GM18507 (cell line): Measurements from ENCODE around the gene IGF2BP2.
"Not testable (repeated sequence)": the region's sequence is repeated elsewhere in the genome, so short reads cannot be mapped to it uniquely, and the experiment has no call there.

Source experiments
- DNase-seq: peaks from one replicate; pipeline ENCODE4 v3.0.0; 2011; ENCODE audit warnings: low read depth; ENCODE audit not compliant: insufficient read length; ENCODE audit errors: extremely low spot score
- FAIRE-seq: peaks from 2 replicates; lab custom pipeline; 2011; peaks lifted over from hg19 to GRCh38; lab: Jason Lieb, UNC

Gene IGF2BP2

GRCh38 chr3:185842241-185842640 lies 17.4 kb upstream of the IGF2BP2 start:
- no peak for DNase-seq
- no peak for FAIRE-seq

DNA sequence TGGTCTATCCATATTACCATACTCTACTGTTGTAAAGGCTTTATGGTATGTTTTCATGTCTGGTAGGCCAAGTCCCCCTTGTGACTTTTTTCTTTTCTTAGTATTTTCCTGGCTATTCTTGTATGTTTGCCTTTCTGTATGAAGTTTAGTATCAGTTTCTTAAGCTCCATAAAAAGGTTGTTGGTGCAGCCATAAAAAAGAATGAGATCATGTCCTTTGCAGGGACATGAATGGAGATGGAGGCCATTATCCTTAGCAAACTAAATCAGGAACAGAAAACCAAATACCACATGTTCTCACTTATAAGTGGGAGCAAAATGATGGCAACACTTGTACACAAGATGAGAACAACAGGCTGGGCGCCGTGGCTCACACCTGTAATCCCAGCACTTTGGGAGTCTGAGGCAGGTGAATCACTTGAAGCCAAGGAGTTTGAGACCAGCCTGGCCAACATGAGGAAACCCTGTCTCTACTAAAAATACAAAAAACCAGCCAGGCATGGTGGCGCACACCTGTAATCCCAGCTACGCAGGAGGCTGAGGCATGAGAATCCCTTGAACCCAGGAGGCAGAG lies 13.7 kb upstream of the IGF2BP2 start:
- DNase-seq, FAIRE-seq: not testable (repeated sequence)

- FAIRE-seq (no peak), DNase-seq (no peak)
These were observed 12.6 kb upstream of the IGF2BP2 start for GRCh38 chr3:185837414-185837813.

GRCh38 chr3:185831990-185832389 lies 7.1 kb upstream of the IGF2BP2 start:
- DNase-seq: no peak
- FAIRE-seq: no peak

GRCh38 chr3:185831195-185831594 lies 6.4 kb upstream of the IGF2BP2 start:
- DNase-seq: no peak
- no peak for FAIRE-seq

GRCh38 chr3:185830018-185830797 lies 5.4 kb upstream of the IGF2BP2 start:
- FAIRE-seq (no peak), DNase-seq (no peak)

DNA sequence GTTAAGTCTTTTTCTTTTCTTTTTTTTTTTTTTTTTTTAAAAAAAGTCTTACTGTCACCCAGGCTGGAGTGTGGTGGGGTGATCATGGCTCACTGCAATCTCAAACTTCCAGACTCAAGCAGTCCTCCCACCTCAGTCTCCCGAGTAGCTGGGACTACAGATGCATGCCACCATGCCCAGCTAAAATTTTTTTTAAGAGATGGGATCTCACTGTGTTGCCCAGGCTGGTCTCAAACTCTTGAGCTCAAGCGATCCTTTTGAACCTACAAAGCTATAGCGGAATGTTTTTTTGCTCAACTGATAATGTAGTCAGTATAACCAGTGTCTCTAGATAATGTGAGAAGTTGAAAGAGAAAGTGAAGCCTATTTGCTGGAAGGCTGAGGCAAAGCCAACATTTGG lies 3.9 kb upstream of the IGF2BP2 start:
- no peak for FAIRE-seq
- no peak for DNase-seq

DNA sequence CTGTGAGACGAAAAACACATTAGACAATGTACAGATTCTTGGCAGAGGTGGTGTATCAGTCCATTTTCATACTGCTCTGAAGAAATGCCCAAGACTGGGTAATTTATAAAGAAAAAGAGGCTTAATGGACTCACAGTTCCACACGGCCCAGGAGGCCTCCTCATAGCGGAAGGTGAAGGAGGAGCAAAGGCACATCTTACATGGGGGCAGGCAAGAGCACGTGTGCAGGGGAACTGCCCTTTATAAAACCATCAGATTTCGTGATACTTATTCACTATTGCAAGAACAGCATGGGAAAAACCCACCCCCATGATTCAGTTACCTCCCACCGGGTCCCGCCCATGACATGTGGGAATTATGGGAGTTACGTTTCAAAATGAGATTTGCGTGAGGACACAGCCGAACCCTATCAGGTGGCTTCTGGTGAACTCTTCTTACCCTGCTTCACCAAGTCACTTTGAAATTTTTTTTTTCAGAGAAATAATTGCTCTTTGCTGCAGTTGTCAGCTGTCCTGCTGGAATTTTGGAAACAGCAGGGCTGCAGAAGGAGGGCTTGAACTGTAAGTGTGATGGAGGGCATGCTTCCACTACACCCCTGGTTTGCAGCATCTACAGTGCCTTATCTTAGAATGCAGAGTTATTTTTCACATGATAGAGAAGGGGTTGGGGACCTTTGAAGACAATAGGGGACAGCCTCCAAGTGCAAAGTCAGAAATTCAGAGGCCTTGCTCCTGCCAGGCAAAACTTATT lies 2.9 kb upstream of the IGF2BP2 start:
- no peak for DNase-seq
- FAIRE-seq: no peak

- FAIRE-seq (no peak), DNase-seq (no peak)
These were observed 1.0 kb upstream of the IGF2BP2 start for GRCh38 chr3:185825639-185826481.

- FAIRE-seq: no peak
- DNase-seq: no peak
These were observed 514 bp downstream of the IGF2BP2 start for GRCh38 chr3:185824051-185825005.

- FAIRE-seq (no peak), DNase-seq (no peak)
These were observed 1.5 kb downstream of the IGF2BP2 start for GRCh38 chr3:185823078-185824044.

DNA sequence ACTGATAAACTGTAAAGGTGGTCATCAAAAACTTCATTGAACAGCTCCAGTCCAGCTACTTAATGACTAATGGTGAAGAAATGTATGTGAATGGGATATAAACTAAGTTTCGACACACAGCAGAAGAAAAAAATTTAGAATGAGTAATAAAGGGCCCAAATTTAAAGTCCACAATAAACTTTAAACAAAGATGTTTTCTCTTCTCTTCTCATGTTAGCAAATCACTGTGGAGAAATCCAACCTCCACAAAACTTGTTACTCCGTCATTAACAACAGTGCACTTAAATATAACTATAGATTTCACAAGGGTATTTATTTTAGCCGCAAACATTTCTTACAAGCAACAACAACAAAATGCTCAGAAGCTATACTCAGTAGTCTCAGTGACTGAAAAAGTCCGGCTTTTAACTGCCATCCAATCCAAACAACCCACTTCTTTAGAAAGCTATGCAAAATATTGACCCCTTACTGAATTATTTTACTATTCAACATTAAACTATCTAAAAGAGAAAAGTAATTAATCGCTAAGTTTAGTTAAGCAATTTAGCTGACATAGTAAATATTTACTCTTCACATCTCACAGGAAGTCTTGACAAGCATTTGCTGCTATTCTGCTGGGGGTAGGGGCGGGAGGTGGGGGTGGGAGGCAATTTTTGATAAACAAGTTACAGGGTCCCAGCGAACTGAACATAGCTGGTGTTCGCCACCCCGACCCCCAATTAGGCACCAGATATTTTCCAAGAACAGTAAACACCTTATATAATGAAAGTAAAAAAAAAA lies 2.4 kb downstream of the IGF2BP2 start:
- FAIRE-seq (no peak), DNase-seq (no peak)

- FAIRE-seq (peak; percentile 48), DNase-seq (no peak)
These were observed 3.7 kb downstream of the IGF2BP2 start for GRCh38 chr3:185820973-185821758.

DNA sequence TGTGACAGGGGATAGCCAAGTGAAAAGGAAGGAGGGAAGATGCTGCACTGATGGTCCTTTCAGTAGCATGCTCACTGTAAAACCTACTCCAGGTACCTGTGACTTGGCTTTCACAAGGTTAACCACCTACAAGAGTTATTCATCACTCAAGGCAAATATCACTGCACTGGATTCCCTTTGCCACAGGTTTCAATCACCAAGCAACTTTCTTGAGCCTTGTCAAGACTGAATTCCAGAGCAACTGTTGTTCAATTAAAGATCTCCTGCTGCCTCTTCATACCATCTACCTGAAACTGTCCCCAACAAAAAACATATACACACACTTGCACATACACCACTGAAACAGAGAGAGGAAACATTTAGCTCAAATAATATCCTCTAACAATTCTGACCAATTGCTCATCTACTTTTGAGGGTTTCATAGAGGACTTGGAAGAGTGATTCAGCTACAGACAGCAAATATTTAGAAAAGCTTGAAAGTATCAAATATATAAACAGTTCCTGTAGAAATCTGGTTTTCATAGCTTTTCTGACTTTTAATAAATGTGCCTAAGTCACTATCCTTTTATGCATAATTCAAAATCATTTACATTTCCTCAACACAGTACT lies 6.5 kb downstream of the IGF2BP2 start:
- DNase-seq (no peak), FAIRE-seq (no peak)

DNA sequence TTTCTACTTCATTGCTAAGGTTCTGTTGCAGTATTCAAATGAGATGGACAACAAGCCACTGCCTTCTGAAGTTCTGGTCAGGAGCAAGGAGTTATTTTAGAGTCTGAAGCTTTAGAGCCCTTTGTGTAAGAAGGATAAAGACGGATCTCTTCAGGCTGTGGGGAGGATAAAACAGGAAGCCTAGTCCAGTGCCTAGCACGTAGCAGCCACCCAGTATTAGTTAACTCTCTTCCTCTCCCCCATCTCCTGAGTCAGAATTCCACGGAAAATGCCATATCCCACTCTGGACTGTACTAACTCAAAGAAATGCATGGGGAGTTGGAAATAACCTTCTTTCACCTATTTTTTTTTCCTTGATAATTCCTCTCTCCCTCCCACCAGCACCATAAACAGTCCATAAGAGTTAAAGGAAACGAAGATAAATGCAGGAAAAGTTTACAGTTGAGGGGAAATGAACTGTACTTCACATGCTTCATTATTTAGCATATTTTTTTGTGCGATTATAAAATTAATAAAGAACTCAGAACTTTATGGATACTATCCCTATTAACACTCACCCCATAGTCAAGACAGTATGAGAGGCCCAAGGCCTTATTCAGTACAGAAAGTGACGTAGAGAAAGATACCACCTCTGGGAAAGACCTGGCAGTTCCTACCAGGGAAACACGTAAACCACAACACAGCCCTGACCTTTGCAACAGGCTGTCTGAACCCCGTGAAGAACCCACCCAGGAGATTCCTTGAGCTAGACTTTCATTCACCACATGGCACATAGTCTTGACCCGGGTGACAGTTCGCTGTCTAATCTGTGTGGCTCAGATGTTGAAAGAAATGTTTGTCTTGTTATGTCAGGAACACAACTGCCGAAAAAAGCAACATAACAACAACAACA lies 9.2 kb downstream of the IGF2BP2 start:
- no peak for DNase-seq

More for the DNA sequence above, 9.2 kb downstream of the IGF2BP2 start:
- no peak for FAIRE-seq
